Stimulated activated memory B cell treated with anti-CD40 and anti-IgM and Interleukin-4, amounts not matched to agents 10 μg/mL and 1 μg/mL and 100 μg/mL, for 72 hours (primary cell): ENCODE data around the gene PHF2.
"Not testable (repeated sequence)": the region's sequence is repeated elsewhere in the genome, so short reads cannot be mapped to it uniquely, and the experiment has no call there.

ENCODE experiments used
- ATAC-seq: fragments of 150-1000 bp; cut with Tn5 transposase; 2 replicates; pipeline ENCODE4 v1.10.0; 2021
- H3K27ac Mint-ChIP-seq: one replicate; pipeline ENCODE4 v1.8.0; 2022; ENCODE audit warnings: mild to moderate bottlenecking, mixed read lengths
- H3K27me3 Mint-ChIP-seq: one replicate; pipeline ENCODE4 v1.8.0; 2022; ENCODE audit warnings: mixed read lengths
- H3K36me3 Mint-ChIP-seq: one replicate; pipeline ENCODE4 v1.8.0; 2022; ENCODE audit warnings: mixed read lengths
- H3K4me1 Mint-ChIP-seq: one replicate; pipeline ENCODE4 v1.8.0; 2022; ENCODE audit warnings: mixed read lengths
- H3K4me3 Mint-ChIP-seq: one replicate; pipeline ENCODE4 v1.8.0; 2022; ENCODE audit warnings: mild to moderate bottlenecking, moderate library complexity, mixed read lengths
- H3K9me3 Mint-ChIP-seq: one replicate; pipeline ENCODE4 v1.8.0; 2022; ENCODE audit warnings: mixed read lengths

The PHF2 gene

DNA sequence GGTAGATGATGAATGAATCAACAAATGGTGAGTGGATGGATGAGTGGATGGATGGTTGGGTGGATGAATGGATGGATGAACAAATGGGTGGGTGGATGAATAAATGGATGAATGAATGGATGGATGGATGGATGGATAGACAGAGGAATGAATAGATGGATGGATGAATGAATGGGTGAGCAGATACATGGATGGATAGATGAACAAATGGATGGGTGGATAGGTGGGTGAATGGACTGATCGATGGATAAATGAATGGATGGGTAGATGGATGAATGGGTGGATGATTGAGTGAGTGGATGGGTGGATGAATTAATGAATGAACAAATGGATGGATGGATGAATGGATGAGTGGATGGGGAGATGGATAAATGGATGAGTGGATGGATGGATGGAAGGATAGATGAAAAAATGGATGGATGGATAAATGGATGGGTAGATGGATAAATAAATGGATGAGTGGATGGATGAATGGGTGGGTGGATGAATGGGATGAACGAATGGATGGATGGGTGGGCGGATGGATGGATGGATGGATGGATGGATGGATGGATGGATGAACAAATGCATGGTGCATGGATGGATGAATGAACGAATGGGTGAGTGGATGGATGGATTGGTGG is 85.7 kb downstream of the PHF2 start:
- H3K4me1 Mint-ChIP-seq, result no peaks in the 10 kb centered on the region
- no peaks in the 10 kb centered on the region for H3K9me3 Mint-ChIP-seq
- no peak for ATAC-seq
- peaks cover 10% of the 10 kb centered on the region for H3K36me3 Mint-ChIP-seq
- no peak overlapping the region for H3K27ac Mint-ChIP-seq
- no peaks in the 10 kb centered on the region for H3K27me3 Mint-ChIP-seq
- no peak overlapping the region for H3K4me3 Mint-ChIP-seq

DNA sequence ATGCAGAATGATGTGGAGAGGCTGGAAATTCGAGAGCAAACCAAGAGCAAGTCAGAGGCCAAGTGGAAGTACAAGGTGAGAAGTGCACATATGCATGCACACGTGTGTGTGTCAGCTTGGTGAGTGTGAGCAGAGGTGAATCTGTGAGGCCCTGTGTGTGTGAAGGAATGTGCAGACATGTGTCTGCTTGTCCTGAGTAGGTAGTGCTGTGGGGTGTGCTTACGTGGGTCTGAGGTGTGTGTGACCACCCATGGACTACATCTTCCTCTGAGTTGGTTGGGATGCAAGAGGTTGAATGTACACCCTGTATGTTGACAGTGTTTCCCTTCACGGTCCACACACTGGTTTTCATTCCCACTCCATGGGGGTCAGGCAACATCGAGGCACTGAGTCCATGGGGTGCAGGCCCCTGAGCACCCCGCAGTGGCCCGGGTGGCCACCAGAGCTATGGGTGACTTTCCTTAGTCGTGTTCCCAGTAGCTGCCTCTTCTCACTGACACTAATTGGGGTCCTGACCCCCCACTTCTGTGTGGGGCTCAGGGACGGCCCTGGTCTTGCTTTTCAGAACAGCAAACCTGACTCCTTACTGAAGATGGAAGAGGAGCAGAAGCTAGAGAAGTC is 86.7 kb downstream of the PHF2 start:
- no peak for ATAC-seq

DNA sequence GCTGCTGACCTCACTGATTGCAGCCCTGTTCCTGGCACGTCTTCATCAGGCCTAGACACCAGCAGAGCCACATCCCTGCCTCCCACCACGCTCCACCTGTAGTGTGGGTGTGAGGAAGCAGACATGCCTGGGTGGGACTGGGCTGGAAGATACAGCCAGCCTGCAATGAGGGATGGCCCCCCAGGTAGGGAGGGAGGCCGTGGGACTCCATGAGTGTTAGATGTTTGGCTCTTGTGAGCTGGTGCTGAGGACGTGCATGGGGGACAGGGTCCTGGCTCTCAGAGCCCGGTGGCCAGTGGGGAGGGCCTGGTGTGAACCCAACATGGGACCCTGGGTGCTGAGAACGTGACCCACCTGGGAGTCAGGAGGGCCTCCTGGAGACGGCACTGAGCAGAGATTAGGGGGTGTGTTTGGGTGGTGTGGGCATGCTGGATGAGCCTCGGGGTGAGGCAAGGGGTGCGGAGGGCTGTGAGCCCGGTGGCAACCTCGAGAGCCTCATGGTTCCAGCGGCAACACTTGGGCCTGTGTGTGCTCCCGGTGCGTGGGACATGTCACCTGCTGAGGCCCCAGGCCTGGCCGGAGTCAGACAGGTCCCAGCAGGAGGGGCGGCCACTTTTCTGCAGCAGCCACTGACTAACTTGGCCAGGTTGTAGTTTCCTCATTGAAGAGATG is 87.6 kb downstream of the PHF2 start:
- H3K4me1 Mint-ChIP-seq, result no peaks in the 10 kb centered on the region
- peak; percentile 28 for ATAC-seq
- no peak overlapping the region for H3K27ac Mint-ChIP-seq

More for the DNA sequence above, 86.7 kb downstream of the PHF2 start:
- no peaks in the 10 kb centered on the region for H3K27me3 Mint-ChIP-seq
- no peak overlapping the region for H3K4me3 Mint-ChIP-seq
- H3K27ac Mint-ChIP-seq, result no peak overlapping the region
- peaks cover 3% of the 10 kb centered on the region for H3K36me3 Mint-ChIP-seq
- H3K4me1 Mint-ChIP-seq, result no peaks in the 10 kb centered on the region
- no peaks in the 10 kb centered on the region for H3K9me3 Mint-ChIP-seq

DNA sequence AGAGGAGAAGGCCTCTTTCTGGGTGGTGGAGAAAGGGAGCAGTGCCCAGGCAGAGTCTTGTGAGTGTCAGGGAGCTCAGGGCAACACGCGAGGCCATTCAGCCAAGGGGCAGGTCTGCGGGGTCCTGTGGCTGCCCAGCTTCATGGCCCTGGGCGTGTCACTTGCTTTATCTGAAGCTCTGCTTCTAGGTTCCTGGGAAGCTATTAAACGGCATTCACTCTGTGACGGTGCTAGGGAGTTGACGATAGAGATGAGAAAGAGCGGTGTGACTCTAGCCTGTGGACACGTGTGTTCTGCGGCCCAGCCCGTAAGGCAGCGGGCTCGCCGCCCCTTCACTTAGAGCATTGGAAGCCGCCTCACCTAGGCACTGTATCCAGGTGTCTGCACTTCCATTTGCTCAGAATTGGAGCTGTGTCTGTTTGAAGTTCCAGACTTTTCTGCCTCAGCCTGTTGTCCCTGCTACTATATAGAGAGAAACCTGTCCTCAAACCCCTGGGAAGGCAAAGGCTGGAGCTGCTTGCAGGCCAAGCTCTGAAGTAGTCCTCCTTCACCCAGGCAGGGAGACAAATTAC is 88.3 kb downstream of the PHF2 start:
- peaks cover 3% of the 10 kb centered on the region for H3K36me3 Mint-ChIP-seq
- no peaks in the 10 kb centered on the region for H3K9me3 Mint-ChIP-seq
- no peak for ATAC-seq
- no peak overlapping the region for H3K27ac Mint-ChIP-seq
- no peak overlapping the region for H3K4me3 Mint-ChIP-seq
- H3K4me1 Mint-ChIP-seq, result no peaks in the 10 kb centered on the region
- no peaks in the 10 kb centered on the region for H3K27me3 Mint-ChIP-seq

More for the DNA sequence above, 87.6 kb downstream of the PHF2 start:
- Mint-ChIP-seq H3K9me3 (no peaks in the 10 kb centered on the region), H3K27me3 (no peaks in the 10 kb centered on the region), H3K4me3 (no peak overlapping the region), H3K36me3 (no peaks in the 10 kb centered on the region)

DNA sequence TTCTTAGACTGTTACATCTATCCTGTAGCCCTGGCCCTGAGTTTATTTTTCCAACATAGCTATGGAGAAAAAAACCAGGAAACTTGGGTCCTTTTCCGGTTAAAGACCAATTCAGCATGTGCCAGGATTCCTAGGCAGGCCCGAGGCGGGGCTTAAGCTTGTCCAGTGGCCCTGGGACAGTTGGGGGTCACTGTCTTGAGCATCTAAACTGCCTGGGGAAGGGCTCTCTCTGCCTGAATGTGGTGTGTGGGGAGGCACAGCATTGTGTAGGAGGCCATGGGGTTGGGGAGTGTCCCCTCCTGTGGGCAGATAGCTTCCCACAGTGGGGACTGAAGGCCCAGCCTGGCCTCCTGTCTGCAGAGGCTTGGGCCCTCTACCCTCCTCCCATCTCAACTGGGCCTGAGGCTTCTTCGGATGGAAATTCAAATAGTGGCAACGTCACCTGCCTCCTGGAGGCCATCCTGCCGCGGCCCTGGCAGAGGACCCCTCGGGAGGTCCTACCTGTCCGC is 88.8 kb downstream of the PHF2 start:
- H3K4me1 Mint-ChIP-seq, result no peaks in the 10 kb centered on the region
- no peaks in the 10 kb centered on the region for H3K27me3 Mint-ChIP-seq
- peaks cover 8% of the 10 kb centered on the region for H3K36me3 Mint-ChIP-seq
- H3K4me3 Mint-ChIP-seq, result no peak overlapping the region
- no peaks in the 10 kb centered on the region for H3K9me3 Mint-ChIP-seq
- ATAC-seq, result no peak
- H3K27ac Mint-ChIP-seq, result no peak overlapping the region

DNA sequence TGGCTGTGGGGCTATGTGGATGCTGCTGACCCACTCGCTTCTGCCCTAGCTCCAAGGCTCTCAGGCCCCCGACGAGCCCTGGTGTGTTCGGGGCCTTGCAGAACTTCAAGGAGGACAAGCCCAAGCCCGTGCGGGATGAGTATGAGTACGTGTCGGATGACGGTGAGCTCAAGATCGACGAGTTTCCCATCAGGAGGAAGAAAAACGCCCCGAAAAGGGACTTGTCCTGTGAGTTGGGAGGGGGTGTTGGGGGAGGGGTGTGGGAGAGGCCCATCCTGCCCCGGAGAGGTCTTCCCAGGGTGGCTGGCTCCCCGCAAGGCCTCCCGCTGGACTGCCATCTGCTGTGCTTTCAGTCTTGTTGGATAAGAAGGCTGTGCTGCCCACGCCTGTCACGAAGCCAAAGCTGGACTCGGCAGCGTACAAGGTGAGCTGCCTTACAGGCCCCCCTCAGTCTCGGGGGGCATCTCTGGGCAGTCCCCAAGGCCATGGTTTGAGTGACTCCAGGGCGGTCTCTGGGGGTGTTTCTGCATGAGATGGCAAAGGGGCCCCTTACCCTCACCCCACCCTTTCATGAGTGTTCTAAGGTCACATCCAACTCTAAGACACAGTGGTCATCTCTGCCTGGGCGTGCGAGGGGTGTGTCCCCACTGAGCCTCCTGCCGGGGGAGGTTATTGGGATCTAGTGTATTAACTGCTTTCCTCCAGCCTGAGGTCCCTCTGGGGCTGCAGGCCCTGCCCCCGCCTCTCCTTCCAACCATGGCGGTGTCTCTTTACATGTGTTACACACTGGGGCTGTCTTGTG is 89.5 kb downstream of the PHF2 start:
- no peak overlapping the region for H3K4me3 Mint-ChIP-seq
- H3K4me1 Mint-ChIP-seq, result no peaks in the 10 kb centered on the region
- peaks cover 15% of the 10 kb centered on the region for H3K36me3 Mint-ChIP-seq
- ATAC-seq, result peak; percentile 7
- peaks cover 4% of the 10 kb centered on the region for H3K9me3 Mint-ChIP-seq
- no peaks in the 10 kb centered on the region for H3K27me3 Mint-ChIP-seq
- H3K27ac Mint-ChIP-seq, result no peak overlapping the region

DNA sequence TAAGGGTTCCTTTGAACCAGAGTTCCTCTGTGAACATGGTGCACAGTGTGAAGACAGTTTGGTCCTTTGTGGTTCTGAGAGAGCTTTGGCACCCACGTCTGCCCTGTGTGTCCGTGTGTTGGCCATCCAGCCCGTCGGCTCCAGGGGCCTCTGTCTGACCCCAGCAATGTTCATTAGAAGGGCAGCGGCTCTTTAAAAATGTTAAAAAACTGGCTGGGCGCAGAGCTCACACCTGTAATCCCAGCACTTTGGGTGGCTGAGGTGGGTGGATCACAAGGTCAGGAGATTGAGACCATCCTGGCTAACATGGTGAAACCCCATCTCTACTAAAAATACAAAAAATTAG is 90.0 kb downstream of the PHF2 start:
- not testable (repeated sequence) for ATAC-seq, H3K4me1 Mint-ChIP-seq, H3K9me3 Mint-ChIP-seq, H3K27ac Mint-ChIP-seq, H3K27me3 Mint-ChIP-seq, H3K4me3 Mint-ChIP-seq
- peaks cover 15% of the 10 kb centered on the region for H3K36me3 Mint-ChIP-seq

DNA sequence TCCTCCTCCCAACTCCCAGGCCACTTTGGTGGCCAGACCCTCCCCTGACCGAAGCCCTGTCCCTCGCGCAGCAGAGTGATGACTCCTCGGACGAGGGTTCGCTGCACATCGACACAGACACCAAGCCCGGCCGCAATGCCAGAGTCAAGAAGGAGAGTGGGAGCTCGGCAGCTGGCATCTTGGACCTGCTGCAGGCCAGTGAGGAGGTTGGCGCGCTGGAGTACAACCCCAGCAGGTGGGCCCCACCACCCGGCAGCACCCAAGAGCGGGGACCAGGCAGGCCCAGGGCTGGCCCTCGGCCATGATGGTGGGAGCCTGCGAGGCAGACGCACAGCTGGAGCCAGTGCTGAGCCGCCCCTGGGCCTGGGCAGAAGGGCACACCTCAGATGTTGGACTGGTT is 90.6 kb downstream of the PHF2 start:
- H3K4me1 Mint-ChIP-seq, result no peaks in the 10 kb centered on the region
- H3K9me3 Mint-ChIP-seq, result peaks cover 10% of the 10 kb centered on the region
- no peak overlapping the region for H3K4me3 Mint-ChIP-seq
- H3K27me3 Mint-ChIP-seq, result no peaks in the 10 kb centered on the region
- no peak for ATAC-seq
- peaks cover 15% of the 10 kb centered on the region for H3K36me3 Mint-ChIP-seq
- H3K27ac Mint-ChIP-seq, result no peak overlapping the region

DNA sequence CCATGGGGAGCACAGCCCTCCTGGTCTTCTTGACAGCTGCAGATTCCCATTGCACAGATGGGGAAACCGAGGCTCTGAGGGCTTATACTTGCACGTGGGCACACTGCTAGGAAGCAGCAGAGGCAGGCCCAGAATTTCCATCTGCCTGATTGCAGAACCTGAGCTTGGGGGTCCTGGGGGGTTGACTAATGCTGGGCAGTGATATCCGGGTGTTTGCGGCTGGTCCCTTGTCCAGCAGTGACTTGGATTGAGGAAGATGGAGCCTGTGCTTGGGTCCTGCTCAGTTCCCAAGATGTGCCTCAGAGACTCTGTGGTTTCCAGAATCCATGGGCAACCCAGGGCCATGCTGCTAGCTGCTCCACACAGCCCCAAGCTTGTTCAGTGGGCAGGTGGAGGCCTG is 91.2 kb downstream of the PHF2 start:
- no peak for ATAC-seq
- Mint-ChIP-seq H3K4me1 (no peaks in the 10 kb centered on the region), H3K27ac (no peak overlapping the region), H3K9me3 (peaks cover 10% of the 10 kb centered on the region), H3K27me3 (no peaks in the 10 kb centered on the region), H3K36me3 (peaks cover 20% of the 10 kb centered on the region), H3K4me3 (no peak overlapping the region)

DNA sequence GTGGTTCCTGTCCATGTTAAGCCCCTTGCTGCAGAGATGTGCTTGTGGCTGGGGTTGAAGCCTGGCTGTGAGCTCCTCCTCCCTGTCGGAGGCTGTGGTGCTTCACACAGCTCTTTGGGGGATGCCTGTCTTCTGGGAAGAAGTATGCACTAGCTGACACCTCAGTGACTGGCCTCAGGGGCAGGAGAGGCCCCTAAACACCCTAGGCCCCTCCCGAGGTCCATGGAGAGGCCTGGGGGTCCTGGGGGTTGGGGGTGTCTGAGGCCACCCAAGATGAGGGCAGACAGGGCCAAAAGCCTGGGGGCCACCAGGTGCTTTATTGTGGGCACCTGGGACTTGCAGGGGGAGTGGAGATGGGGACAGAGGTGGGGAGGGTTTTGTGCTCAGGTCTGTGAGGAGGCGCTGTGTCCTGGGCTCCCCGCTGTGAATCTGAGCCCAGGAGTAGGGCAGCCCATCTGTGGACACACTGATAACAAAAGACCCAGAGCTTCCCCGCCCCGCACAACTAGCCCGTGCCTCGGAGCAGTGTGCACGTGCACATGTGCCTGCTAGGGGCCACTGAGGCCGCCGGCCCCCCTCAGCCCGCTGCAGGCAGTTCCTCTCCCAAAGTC is 92.0 kb downstream of the PHF2 start:
- peaks cover 28% of the 10 kb centered on the region for H3K36me3 Mint-ChIP-seq
- H3K27me3 Mint-ChIP-seq, result no peaks in the 10 kb centered on the region
- no peak overlapping the region for H3K4me3 Mint-ChIP-seq
- peaks cover 10% of the 10 kb centered on the region for H3K9me3 Mint-ChIP-seq
- no peaks in the 10 kb centered on the region for H3K4me1 Mint-ChIP-seq
- ATAC-seq, result no peak
- H3K27ac Mint-ChIP-seq, result no peak overlapping the region

DNA sequence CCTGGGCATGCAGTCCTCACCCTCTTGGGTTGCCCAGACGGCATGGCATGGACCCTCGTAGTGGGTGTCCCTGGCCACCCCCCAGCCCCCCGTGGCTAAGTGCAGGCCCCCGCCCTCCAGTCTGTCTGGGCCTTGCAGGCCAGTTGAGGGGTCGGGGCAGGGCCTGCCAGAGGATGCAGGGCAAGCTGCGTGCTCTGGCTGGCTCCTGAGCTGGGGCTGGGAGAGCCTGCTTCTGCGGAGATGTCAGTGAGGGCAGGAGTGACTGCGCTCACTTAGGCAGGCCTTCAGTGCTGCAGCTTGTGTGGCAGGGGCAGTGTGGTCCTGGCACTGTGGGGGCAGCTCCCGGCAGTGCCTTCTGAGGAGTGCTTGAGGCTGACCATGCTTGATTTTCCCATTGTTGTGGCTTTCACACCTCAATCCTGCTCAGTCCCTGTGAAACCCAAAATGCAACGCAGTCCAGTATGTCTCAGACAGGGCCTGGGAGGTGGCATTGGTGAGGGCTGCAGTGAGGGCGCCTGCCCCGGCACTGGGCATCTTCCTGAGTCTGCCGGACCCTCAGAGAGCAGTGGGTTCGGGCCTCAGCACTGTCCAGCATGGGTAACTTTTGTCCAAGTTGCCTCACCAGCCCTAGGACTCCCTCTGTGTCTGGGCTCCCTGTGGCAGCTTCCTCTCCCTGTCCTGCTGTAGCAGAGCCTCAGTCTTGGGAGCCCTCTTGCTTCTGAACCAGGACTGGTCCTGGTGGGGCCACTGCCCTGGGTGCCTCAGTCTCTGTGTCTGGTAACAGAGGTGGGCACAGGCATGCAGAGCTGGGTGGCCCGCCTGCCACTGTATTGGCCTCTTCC is 93.0 kb downstream of the PHF2 start:
- Mint-ChIP-seq H3K27me3 (no peaks in the 10 kb centered on the region), H3K4me3 (no peak overlapping the region), H3K4me1 (no peaks in the 10 kb centered on the region), H3K27ac (no peak overlapping the region), H3K9me3 (peaks cover 10% of the 10 kb centered on the region), H3K36me3 (peaks cover 35% of the 10 kb centered on the region)
- no peak for ATAC-seq

DNA sequence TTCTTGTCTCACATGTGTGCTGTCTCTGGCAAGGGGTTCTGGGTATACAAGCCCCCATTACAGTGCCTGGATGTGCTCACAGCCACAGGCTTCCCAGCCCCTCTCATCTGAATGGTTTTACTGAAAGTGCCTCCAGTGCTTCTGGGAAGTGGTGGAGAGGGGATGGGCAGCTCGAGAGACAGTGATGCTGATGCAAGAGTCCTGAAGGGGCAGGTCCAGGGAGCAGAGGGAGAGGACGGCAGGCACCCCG is 93.5 kb downstream of the PHF2 start:
- Mint-ChIP-seq H3K36me3 (peaks cover 40% of the 10 kb centered on the region), H3K4me3 (no peak overlapping the region), H3K27me3 (no peaks in the 10 kb centered on the region), H3K4me1 (no peaks in the 10 kb centered on the region), H3K27ac (no peak overlapping the region), H3K9me3 (peaks cover 10% of the 10 kb centered on the region)
- no peak for ATAC-seq

DNA sequence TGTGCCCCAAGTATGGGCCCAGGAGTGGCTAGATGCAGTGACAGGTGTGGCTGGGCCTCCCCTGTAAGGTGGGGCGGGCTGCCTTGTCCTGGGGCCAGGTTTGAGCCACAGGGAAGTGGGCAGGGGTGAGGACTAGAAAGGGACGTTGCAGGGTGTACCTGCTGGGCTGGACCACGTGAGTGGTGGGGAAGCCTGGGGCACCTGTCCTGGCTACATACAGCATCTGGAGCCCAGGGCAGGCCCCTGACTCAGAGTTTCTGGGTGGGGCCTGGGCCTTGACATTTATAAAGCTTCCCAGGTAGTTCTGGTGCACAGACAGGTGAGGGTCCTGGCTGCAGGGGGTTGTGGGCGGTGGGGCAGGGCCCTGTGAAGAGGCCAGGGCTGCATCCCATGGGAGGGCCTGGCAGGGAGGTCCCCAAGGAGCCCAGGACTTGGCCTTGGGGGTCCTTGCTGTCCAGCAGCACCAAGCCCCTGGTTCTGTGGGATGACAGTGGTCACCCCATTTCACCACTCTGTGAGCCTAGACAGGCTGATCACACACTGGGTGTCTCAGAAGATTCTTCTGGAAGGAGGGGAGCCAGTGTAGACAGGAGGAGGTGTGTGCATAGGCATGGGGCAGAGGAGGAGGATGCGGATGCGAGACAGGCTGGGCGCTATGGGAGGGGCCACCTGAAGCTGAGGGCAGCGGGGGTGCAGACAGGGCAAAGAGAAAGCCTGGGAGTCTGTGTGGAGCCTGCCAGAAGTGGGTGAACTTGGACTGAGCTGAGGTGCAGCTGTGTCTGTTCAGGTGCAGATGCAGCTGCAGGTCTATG is 94.0 kb downstream of the PHF2 start:
- Mint-ChIP-seq H3K4me1 (no peaks in the 10 kb centered on the region), H3K27me3 (no peaks in the 10 kb centered on the region), H3K9me3 (peaks cover 10% of the 10 kb centered on the region), H3K27ac (no peak overlapping the region), H3K4me3 (no peak overlapping the region), H3K36me3 (peaks cover 42% of the 10 kb centered on the region)
- ATAC-seq, result no peak

DNA sequence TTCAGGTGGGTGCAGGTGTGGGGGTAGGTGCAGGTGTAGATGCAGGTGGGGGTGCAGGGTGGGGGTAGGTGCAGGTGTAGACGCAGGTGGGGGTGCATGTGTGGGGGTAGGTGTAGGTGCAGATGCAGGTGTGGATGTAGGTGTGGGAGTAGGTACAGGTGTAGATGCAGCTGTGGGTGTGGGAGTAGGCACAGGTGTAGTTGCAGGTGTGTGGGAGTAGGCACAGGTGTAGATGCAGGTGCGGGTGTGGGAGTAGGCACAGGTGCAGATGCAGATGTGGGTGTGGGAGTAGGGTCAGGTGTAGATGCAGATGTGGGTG is 94.6 kb downstream of the PHF2 start:
- Mint-ChIP-seq H3K36me3 (peaks cover 44% of the 10 kb centered on the region), H3K9me3 (peaks cover 10% of the 10 kb centered on the region), H3K27me3 (no peaks in the 10 kb centered on the region), H3K4me1 (no peaks in the 10 kb centered on the region), H3K27ac (no peak overlapping the region), H3K4me3 (no peak overlapping the region)
- ATAC-seq, result no peak
